H9 (cell line): ENCODE data around the gene PAM. TPM values are rescaled to one million over a fixed set of nuclear protein-coding genes. Genes with fewer than 3 reads are reported as not detected.

Experiments
- DNase-seq: peaks from one replicate; pipeline ENCODE4 v3.0.0-alpha.2; 2017
- H2AFZ ChIP-seq: one replicate; pipeline ENCODE4 v1.6.1; 2013; ENCODE audit warnings: mild to moderate bottlenecking, low read length, control low read depth, moderate library complexity
- H2AK5ac ChIP-seq: 2 replicates; pipeline ENCODE4 v1.6.1; 2013; ENCODE audit warnings: low read length, control low read depth, mixed read lengths; ENCODE audit not compliant: insufficient read length
- H2BK120ac ChIP-seq: one replicate; pipeline ENCODE4 v1.6.1; 2013; ENCODE audit warnings: low read depth, mild to moderate bottlenecking, low read length, control low read depth, inconsistent platforms; ENCODE audit not compliant: poor library complexity, severe bottlenecking
- H2BK12ac ChIP-seq: 2 replicates; pipeline ENCODE4 v1.6.1; 2013; ENCODE audit warnings: low read length, control low read depth, mixed read lengths, low read depth; ENCODE audit not compliant: insufficient read length
- H2BK15ac ChIP-seq: 2 replicates; pipeline ENCODE4 v1.6.1; 2013; ENCODE audit warnings: low read depth, low read length, control low read depth
- H2BK20ac ChIP-seq: one replicate; pipeline ENCODE4 v1.6.1; 2013; ENCODE audit warnings: low read depth, mild to moderate bottlenecking, low read length, control low read depth, inconsistent platforms; ENCODE audit not compliant: poor library complexity, severe bottlenecking
- H2BK5ac ChIP-seq: 2 replicates; pipeline ENCODE4 v1.6.1; 2013; ENCODE audit warnings: low read length, control low read depth, mixed read lengths; ENCODE audit not compliant: insufficient read length
- H3K14ac ChIP-seq: 2 replicates; pipeline ENCODE4 v1.6.1; 2013; ENCODE audit warnings: low read length, control low read depth; ENCODE audit not compliant: insufficient read depth
- H3K18ac ChIP-seq: 2 replicates; pipeline ENCODE4 v1.6.1; 2013; ENCODE audit warnings: low read depth, mild to moderate bottlenecking, mixed read lengths, low read length, control low read depth; ENCODE audit not compliant: insufficient read length
- H3K23ac ChIP-seq: 2 replicates; pipeline ENCODE4 v1.6.1; 2013; ENCODE audit warnings: low read length, control low read depth, mixed read lengths, low read depth; ENCODE audit not compliant: insufficient read length
- H3K23me2 ChIP-seq: 2 replicates; pipeline ENCODE4 v1.6.1; 2013; ENCODE audit warnings: low read depth, mild to moderate bottlenecking, mixed read lengths, low read length, control low read depth; ENCODE audit not compliant: insufficient read length, poor library complexity, severe bottlenecking
- H3K27ac ChIP-seq: 2 replicates; pipeline ENCODE4 v1.5.1; 2013; ENCODE audit warnings: low read length, control low read depth, mixed read lengths, low read depth; ENCODE audit not compliant: insufficient read length
- H3K27me3 ChIP-seq: 2 replicates; pipeline ENCODE4 v1.6.1; 2013; ENCODE audit warnings: low read length, control low read depth, inconsistent platforms; ENCODE audit not compliant: insufficient read depth
- H3K4ac ChIP-seq: 2 replicates; pipeline ENCODE4 v1.6.1; 2013; ENCODE audit warnings: low read depth, mild to moderate bottlenecking, control low read depth, inconsistent platforms, low read length, moderate library complexity
- H3K4me1 ChIP-seq: 2 replicates; pipeline ENCODE4 v1.6.1; 2013; ENCODE audit warnings: low read length, control low read depth, inconsistent platforms; ENCODE audit not compliant: insufficient read depth
- H3K4me2 ChIP-seq: 2 replicates; pipeline ENCODE4 v1.6.1; 2013; ENCODE audit warnings: low read length, control low read depth, mixed read lengths; ENCODE audit not compliant: insufficient read length, insufficient read depth
- H3K56ac ChIP-seq: 2 replicates; pipeline ENCODE4 v1.6.1; 2013; ENCODE audit warnings: low read depth, mild to moderate bottlenecking, mixed read lengths, low read length, control low read depth; ENCODE audit not compliant: insufficient read length
- H3K79me1 ChIP-seq: 2 replicates; pipeline ENCODE4 v1.6.1; 2013; ENCODE audit warnings: low read depth, mild to moderate bottlenecking, moderate library complexity, low read length, control low read depth, inconsistent platforms; ENCODE audit not compliant: insufficient read depth, poor library complexity, severe bottlenecking
- H3K79me2 ChIP-seq: 2 replicates; pipeline ENCODE4 v1.6.1; 2013; ENCODE audit warnings: low read length, control low read depth, inconsistent platforms; ENCODE audit not compliant: insufficient read depth
- H3K9ac ChIP-seq: 2 replicates; pipeline ENCODE4 v1.6.1; 2013; ENCODE audit warnings: low read length, control low read depth, mixed read lengths; ENCODE audit not compliant: insufficient read length; ENCODE audit errors: extremely low read depth
- H3K9me3 ChIP-seq: one replicate; pipeline ENCODE4 v1.6.1; 2013; ENCODE audit warnings: low read depth, low read length, inconsistent platforms; ENCODE audit not compliant: control insufficient read depth
- H3T11ph ChIP-seq: one replicate; pipeline ENCODE4 v1.6.1; 2013; ENCODE audit warnings: mild to moderate bottlenecking, low read length, control low read depth, inconsistent platforms
- H4K20me1 ChIP-seq: one replicate; pipeline ENCODE4 v1.6.1; 2013; ENCODE audit not compliant: control insufficient read depth, insufficient read length, insufficient read depth
- H4K5ac ChIP-seq: 2 replicates; pipeline ENCODE4 v1.6.1; 2013; ENCODE audit warnings: low read depth, mild to moderate bottlenecking, mixed read lengths, low read length, control low read depth; ENCODE audit not compliant: insufficient read length
- H4K8ac ChIP-seq: replicated peaks from 2 replicates; pipeline ENCODE4 v1.6.1; 2013; ENCODE audit warnings: low read length, control low read depth, mixed read lengths, low read depth; ENCODE audit not compliant: insufficient read length
- H4K91ac ChIP-seq: 2 replicates; pipeline ENCODE4 v1.6.1; 2013; ENCODE audit warnings: low read depth, mild to moderate bottlenecking, moderate library complexity, mixed read lengths, low read length, control low read depth; ENCODE audit not compliant: insufficient read length
- H3K27ac Mint-ChIP-seq, 3 experiments: 2 replicates in 2 of 3; 3 replicates in 1 of 3; pipeline ENCODE4 v1.8.0; 2020 to 2021; ENCODE audit warnings: mixed read lengths in 3 of 3, mild to moderate bottlenecking in 1 of 3, moderate library complexity in 1 of 3
- H3K27me3 Mint-ChIP-seq: 2 replicates; pipeline ENCODE4 v1.8.0; 2021; ENCODE audit warnings: low read depth, mild to moderate bottlenecking, moderate library complexity, mixed read lengths
- H3K36me3 Mint-ChIP-seq, 3 experiments: 2 replicates in 2 of 3; 3 replicates in 1 of 3; pipeline ENCODE4 v1.8.0; 2020 to 2021; ENCODE audit warnings: low read depth in 3 of 3, mixed read lengths in 3 of 3; ENCODE audit not compliant: insufficient read depth in 1 of 3
- H3K4me1 Mint-ChIP-seq, 2 experiments: 2 replicates each; pipeline ENCODE4 v1.8.0; 2020; ENCODE audit warnings: mixed read lengths in 2 of 2
- H3K4me3 Mint-ChIP-seq, 2 experiments: 2 replicates in 1 of 2; 3 replicates in 1 of 2; pipeline ENCODE4 v1.8.0; 2020 to 2021; ENCODE audit warnings: mild to moderate bottlenecking in 2 of 2, mixed read lengths in 2 of 2, moderate library complexity in 1 of 2
- H3K9me3 Mint-ChIP-seq, 2 experiments: 2 replicates in 1 of 2; 3 replicates in 1 of 2; pipeline ENCODE4 v1.8.0; 2020; ENCODE audit warnings: mild to moderate bottlenecking in 2 of 2, mixed read lengths in 2 of 2, moderate library complexity in 1 of 2
- WGBS: extraction: QIAGEN DNeasy Blood & Tissue Kit; methylation state at CpG from one replicate; pipeline ENCODE4 v1.1.7; 2013; ENCODE audit warnings: missing lambda C conversion rate, low lambda C conversion rate, mixed read lengths; ENCODE audit not compliant: insufficient read length; ENCODE audit errors: extremely low coverage; 5-methylcytosine and 5-hydroxymethylcytosine counted together
- total RNA-seq: library from RNA; stranded (reverse); gene quantifications from 2 replicates; pipeline ENCODE4 v1.2.1, GENCODE V29; 2021
- TF ChIP-seq, protein P1 (sequence below): fragments of 200-600 bp; sonication (generic); conservative IDR thresholded peaks from 3 replicates; pipeline ENCODE4 v1.8.0; 2021; ENCODE audit warnings: antibody characterized with exemption, mild to moderate bottlenecking

Gene PAM
- total RNA-seq, 1 experiment from 2014 or later = 31.5 TPM

DNA sequence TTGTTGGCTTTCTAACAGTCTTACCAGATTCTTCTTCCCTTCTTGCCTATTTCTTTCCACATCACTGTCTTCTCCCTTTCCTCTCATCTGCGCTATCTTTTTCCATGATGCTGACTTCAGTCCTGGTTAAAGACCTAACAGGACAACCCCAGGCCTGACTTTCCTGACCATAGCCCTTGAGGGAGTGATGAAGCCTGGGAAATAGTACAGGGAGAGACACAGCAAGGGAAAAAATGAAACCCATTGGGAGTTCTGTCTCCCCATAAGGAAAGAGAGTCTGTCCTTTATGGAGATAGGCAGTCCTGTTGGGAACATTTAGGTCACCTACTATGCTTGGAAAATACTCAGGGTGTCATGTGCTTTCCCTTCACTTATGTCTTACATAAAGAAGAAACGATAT is 272.2 kb downstream of the PAM start:
- Mint-ChIP-seq H3K9me3 (no peaks in the 10 kb centered on the region), H3K4me1 (no peaks in the 10 kb centered on the region), H3K27me3 (no peaks in the 10 kb centered on the region), H3K36me3 (peaks cover 0 to 3% (median 2%) of the 10 kb centered on the region in 3 experiments; a peak in 3 of 7 replicates), H3K27ac (peak overlapping the region in 1 of 3 experiments; percentile 39; a peak in 2 of 7 replicates), H3K4me3 (no peak overlapping the region)
- H4K5ac ChIP-seq = no peak overlapping the region
- no peak overlapping the region for H4K8ac ChIP-seq
- no peak overlapping the region for H3T11ph ChIP-seq
- H3K56ac ChIP-seq = no peak overlapping the region
- H3K27ac ChIP-seq = no peak overlapping the region
- no peak overlapping the region for H3K18ac ChIP-seq
- no peak for DNase-seq
- no peak overlapping the region for H4K91ac ChIP-seq
- H2BK12ac ChIP-seq = no peak overlapping the region
- H3K4me1 ChIP-seq = no peaks in the 10 kb centered on the region
- H2BK5ac ChIP-seq = no peak overlapping the region
- H3K14ac ChIP-seq = no peak overlapping the region
- H3K79me1 ChIP-seq = no peaks in the 10 kb centered on the region
- H2AK5ac ChIP-seq = no peak overlapping the region
- WGBS = no CpG with 5 or more reads among the region's 2 CpGs
- no peak overlapping the region for H3K23ac ChIP-seq
- no peak overlapping the region for H3K4ac ChIP-seq
- H3K4me2 ChIP-seq = no peak overlapping the region
- no peak overlapping the region for H2AFZ ChIP-seq
- H3K9me3 ChIP-seq = no peaks in the 10 kb centered on the region
- no peak overlapping the region for H2BK20ac ChIP-seq
- H2BK15ac ChIP-seq = no peak overlapping the region
- no peak overlapping the region for H3K9ac ChIP-seq
- no peaks in the 10 kb centered on the region for H3K23me2 ChIP-seq
- H4K20me1 ChIP-seq = no peaks in the 10 kb centered on the region
- H3K27me3 ChIP-seq = no peaks in the 10 kb centered on the region
- H3K79me2 ChIP-seq = no peaks in the 10 kb centered on the region
- TF ChIP-seq, protein P1, sequence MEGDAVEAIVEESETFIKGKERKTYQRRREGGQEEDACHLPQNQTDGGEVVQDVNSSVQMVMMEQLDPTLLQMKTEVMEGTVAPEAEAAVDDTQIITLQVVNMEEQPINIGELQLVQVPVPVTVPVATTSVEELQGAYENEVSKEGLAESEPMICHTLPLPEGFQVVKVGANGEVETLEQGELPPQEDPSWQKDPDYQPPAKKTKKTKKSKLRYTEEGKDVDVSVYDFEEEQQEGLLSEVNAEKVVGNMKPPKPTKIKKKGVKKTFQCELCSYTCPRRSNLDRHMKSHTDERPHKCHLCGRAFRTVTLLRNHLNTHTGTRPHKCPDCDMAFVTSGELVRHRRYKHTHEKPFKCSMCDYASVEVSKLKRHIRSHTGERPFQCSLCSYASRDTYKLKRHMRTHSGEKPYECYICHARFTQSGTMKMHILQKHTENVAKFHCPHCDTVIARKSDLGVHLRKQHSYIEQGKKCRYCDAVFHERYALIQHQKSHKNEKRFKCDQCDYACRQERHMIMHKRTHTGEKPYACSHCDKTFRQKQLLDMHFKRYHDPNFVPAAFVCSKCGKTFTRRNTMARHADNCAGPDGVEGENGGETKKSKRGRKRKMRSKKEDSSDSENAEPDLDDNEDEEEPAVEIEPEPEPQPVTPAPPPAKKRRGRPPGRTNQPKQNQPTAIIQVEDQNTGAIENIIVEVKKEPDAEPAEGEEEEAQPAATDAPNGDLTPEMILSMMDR = no peak
- H2BK120ac ChIP-seq = no peak overlapping the region
